ENCODE results near the gene SVIL.

SVIL gene

DNA sequence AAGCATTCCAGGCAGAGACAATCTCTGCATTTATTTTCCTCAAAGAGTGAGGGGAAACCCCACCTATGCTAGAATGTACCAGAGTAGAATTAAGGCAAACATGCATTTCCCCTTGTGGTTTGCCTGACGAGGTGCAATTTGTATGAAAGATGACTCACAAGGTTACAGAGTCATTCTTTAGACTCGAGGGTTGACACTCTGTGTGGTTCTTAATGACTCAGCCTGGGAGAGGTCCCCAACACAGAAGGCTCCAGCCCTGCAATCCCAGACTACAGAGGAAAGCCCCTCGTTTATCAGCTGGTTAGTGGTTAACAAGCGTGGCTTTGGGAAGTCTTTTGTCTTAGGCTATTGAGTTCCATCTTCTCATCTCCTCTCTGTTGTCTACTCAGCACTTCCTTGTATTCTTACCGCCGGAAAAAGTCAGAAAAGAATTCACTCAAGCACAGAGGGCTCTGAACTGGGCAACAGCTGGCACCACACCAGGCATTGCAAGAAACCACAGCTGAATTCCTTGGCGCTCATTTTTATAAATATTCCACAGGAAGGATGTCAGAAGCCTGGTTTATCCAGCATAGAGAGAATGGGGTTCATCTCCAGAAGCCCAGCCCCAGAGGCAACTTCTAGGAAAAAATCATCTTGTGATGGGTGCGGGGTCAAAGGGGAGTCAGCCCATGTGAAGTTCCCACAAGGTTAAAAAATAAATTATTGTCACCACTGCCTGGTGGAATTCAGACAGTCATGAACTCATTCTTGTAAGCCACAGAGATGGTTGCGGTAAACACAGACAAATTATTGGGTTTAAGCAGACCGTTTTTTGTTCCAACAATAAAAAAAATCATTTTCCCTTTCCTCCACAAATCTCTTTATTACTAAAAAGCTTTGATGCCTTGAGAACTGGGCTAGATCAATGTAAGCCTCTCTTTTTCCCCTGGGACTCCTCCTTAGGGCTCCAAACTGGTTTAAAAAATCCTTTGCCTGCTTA, 24.5 kb upstream of the SVIL start:
- in situ Hi-C loops (cut with HindIII; ENCODE audit: low sequenced_read_pairs), result no loop called here
- no peak overlapping the region for H3K4me3 ChIP-seq (ENCODE audit: low read depth, low read length)
- TF ChIP-seq CTCF (IDR thresholded peaks at IDR 0.05; ENCODE audit: low read depth, low read length, missing control alignments), result peak; percentile 43
- DNase-seq (ENCODE audit: low read depth), result peak; percentile 99

DNA sequence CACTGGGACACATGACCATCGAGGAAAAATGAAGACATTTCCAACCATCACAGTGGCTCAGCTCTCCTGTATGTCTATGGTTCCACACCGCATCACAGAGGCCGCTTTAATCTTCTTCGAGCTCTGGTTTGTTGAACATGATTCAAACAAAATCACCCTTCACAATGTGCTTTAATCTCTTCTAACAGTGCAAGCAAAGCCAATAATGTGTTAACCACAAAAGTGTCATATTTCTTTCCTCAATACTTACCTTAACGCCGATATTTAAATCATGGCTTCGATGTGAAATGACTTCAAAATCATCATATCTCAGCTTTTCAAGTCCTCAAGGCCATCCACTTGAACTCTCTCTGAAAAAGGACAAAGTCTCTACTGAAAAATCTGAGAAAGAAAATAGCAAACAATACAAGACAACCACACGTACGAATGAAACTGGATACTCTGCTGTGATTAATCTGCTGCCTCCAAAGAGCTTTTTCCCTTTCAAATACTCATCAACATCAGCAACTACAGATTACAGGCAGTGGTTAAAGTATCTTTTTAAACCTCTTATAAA, 23.0 kb upstream of the SVIL start:
- no peak for TF ChIP-seq CTCF (IDR thresholded peaks at IDR 0.05; ENCODE audit: low read depth, low read length, missing control alignments)
- DNase-seq (ENCODE audit: low read depth), result no peak
- in situ Hi-C loops (cut with HindIII; ENCODE audit: low sequenced_read_pairs), result no loop called here
- H3K4me3 ChIP-seq (ENCODE audit: low read depth, low read length), result no peak overlapping the region

DNA sequence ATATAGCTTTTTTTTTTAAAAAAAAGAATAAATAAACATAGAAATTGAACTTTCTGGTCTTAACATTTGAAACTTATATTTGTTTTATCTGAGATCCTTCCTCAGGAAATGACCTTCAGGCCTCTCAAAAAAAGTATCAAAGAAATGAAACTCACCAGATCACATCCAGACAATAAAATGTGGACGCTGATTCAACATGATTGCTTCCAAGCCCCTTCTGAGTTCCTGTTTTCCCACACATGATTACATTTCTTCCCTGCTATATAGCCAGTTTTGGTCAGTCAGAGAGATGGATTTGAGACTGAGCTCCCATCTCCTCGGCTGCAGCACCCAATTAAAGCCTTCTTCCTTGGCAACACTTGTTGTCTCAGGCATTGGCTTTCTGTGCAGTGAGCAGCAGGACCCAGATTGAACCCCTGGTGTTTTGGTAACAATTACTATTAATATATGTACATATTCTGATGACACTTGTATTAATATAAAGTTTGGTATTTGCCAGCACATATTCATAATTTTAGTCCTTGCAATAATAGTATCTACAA, 21.8 kb upstream of the SVIL start:
- H3K4me3 ChIP-seq (ENCODE audit: low read depth, low read length), result no peak overlapping the region
- no peak for TF ChIP-seq CTCF (IDR thresholded peaks at IDR 0.05; ENCODE audit: low read depth, low read length, missing control alignments)
- no peak for DNase-seq (ENCODE audit: low read depth)
- in situ Hi-C loops (cut with HindIII; ENCODE audit: low sequenced_read_pairs), result no loop called here

GRCh38 chr10:29652192-29652591, 17.4 kb upstream of the SVIL start:
- no peak for TF ChIP-seq CTCF (IDR thresholded peaks at IDR 0.05; ENCODE audit: low read depth, low read length, missing control alignments)
- no peak for DNase-seq (ENCODE audit: low read depth)
- in situ Hi-C loops (cut with HindIII; ENCODE audit: low sequenced_read_pairs), result no loop called here
- no peak overlapping the region for H3K4me3 ChIP-seq (ENCODE audit: low read depth, low read length)

DNA sequence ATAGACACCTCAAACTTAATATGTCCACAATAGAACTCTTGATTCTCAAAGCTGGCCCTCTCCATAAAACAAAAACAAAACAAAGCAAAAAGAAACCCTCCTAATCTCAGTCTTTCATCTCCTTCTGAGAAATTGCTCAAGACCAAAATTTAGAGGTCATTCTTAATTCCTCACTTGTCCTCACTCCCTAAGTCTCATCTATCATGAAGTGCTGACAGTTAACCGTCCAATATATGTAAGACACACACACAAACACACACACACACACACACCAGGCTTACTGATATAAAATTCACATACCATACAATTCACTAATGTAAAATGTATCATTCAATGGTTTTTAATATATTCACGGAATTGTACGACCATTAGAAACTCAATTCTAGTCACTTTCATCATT, 17.0 kb upstream of the SVIL start:
- DNase-seq (ENCODE audit: low read depth), result no peak
- no peak overlapping the region for H3K4me3 ChIP-seq (ENCODE audit: low read depth, low read length)
- no peak for TF ChIP-seq CTCF (IDR thresholded peaks at IDR 0.05; ENCODE audit: low read depth, low read length, missing control alignments)
- in situ Hi-C loops (cut with HindIII; ENCODE audit: low sequenced_read_pairs), result no loop called here

DNA sequence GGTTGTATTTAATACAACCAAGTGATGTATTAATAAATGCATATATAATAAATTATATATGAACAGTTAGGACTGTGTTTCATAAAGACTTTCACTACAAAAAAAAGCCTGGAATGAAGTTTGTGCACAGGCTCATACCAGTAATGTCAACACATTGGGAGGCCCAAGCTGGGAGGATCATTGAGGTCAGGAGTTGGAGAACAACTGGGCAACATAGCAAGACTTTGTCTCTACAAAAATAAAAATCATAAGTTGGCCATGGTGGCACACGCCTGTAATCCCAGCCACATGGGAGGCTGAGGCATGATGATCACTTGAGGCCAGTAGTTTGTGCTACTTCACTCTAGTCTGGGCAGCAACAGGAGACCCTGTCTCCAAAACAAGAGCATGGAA, 15.8 kb upstream of the SVIL start:
- TF ChIP-seq CTCF (IDR thresholded peaks at IDR 0.05; ENCODE audit: low read depth, low read length, missing control alignments), result no peak
- in situ Hi-C loops (cut with HindIII; ENCODE audit: low sequenced_read_pairs), result no loop called here
- no peak overlapping the region for H3K4me3 ChIP-seq (ENCODE audit: low read depth, low read length)
- DNase-seq (ENCODE audit: low read depth), result no peak
